SK-N-SH treated with all-trans-retinoic acid at 6 μM for 48 hours (cell line): ENCODE results near the gene IL17RC.

ENCODE experiments used
- ISL1 ChIP-seq: fragments of 250-450 bp; sonication (Bioruptor Pico); IDR thresholded peaks from 2 replicates; pipeline ENCODE4 v2.1.2; 2022; ENCODE audit warnings: mild to moderate bottlenecking, moderate library complexity
- ZFP3 ChIP-seq: fragments of 250-450 bp; sonication (Bioruptor Pico); IDR thresholded peaks from 2 replicates; pipeline ENCODE4 v1.5.0; 2020; ENCODE audit warnings: mild to moderate bottlenecking, moderate library complexity
- ZFP30 ChIP-seq: fragments of 450-650 bp; formaldehyde crosslinking; IDR thresholded peaks from 2 replicates; pipeline ENCODE4 v1.5.0; 2022; ENCODE audit warnings: mild to moderate bottlenecking, moderate library complexity
- ZNF565 ChIP-seq: fragments of 450-650 bp; formaldehyde crosslinking; conservative IDR thresholded peaks from 2 replicates; pipeline ENCODE4 v1.5.0; 2020; ENCODE audit warnings: low read depth, mild to moderate bottlenecking, moderate library complexity

DNA sequence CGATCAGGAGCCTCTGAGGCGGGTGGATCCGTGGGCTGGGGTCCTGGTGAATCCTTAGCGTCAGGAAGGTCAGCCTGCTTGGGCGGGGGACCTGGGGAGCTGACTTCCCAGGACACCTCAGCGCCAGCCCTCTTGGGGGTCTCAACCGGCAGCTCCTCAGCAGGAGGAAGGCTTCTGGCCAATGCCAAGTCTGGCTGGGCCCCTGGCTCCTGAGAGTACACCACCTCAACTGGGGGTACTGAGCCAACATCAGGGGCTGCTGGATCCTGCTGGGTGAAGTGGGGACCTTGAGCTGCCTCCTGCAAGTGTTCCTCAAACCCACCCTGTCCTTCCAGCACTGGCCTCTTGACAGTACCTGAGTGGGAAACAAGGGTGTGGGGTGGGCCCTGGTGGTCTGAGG, 32.2 kb downstream of the IL17RC start:
- TF ChIP-seq ZFP3 (CRISPR knock-in tag) (no peak), ISL1 (CRISPR knock-in tag) (no peak), ZNF565 (no peak), ZFP30 (no peak)
